ENCODE results near the gene ANKRD22. TPM values are rescaled to one million over a fixed set of nuclear protein-coding genes. Genes with fewer than 3 reads are reported as not detected.

The ANKRD22 gene
- 1 to 10 TPM in 1 of 3 donors, under 1 TPM in 1, not detected in 1; 0.59 to 1.6 TPM for total RNA-seq

DNA sequence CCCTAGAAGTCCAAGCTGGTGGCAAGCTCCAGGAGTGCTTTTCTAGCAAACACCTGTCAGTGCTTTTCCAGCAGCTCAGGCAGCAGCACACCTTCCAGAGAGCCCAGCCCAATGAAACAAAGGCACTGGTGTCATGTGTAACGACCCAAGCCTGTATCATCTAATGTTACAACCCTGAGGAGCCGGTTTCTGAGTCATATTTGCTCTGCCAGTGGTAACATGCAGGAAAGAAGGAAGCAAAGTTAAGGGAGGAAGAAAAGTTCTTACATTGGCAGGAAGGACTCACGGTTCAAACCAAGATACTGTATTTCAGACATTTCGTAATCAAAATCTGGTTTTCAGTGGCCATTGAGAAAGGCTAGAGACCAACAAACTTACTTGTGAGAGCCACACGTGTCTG is at the start of gene ANKRD22:
TSS of gene ANKRD22 (minus strand) at position 139 of the 400 bp plus-strand sequence. CDS start 237 bp downstream, outside the sequence.
- Histone ChIP-seq H3K27ac (peak within 1 kb of the TSS; percentile 50 to 53), H3K4me3 (no peak within 1 kb of the TSS), H3K36me3 (no peaks in the 10 kb centered on the region), H3K27me3 (no peaks in the 10 kb centered on the region), H3K9me3 (no peaks in the 10 kb centered on the region), H3K4me1 (no peaks in the 10 kb centered on the region)
- DNase-seq (ENCODE audit: low spot score in 2 of 2): peak; percentile 56 to 69
- intact Hi-C loops (cut with DNase I; ENCODE audit: low total_unique reads): no loop called here
- TF ChIP-seq, protein P1, sequence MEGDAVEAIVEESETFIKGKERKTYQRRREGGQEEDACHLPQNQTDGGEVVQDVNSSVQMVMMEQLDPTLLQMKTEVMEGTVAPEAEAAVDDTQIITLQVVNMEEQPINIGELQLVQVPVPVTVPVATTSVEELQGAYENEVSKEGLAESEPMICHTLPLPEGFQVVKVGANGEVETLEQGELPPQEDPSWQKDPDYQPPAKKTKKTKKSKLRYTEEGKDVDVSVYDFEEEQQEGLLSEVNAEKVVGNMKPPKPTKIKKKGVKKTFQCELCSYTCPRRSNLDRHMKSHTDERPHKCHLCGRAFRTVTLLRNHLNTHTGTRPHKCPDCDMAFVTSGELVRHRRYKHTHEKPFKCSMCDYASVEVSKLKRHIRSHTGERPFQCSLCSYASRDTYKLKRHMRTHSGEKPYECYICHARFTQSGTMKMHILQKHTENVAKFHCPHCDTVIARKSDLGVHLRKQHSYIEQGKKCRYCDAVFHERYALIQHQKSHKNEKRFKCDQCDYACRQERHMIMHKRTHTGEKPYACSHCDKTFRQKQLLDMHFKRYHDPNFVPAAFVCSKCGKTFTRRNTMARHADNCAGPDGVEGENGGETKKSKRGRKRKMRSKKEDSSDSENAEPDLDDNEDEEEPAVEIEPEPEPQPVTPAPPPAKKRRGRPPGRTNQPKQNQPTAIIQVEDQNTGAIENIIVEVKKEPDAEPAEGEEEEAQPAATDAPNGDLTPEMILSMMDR (IDR thresholded peaks at IDR 0.05): no peak
- no peak for TF ChIP-seq POLR2A (IDR thresholded peaks at IDR 0.05)
- TF ChIP-seq POLR2AphosphoS5 (IDR thresholded peaks at IDR 0.05): peak in 1 of 3 donors; percentile 38

DNA sequence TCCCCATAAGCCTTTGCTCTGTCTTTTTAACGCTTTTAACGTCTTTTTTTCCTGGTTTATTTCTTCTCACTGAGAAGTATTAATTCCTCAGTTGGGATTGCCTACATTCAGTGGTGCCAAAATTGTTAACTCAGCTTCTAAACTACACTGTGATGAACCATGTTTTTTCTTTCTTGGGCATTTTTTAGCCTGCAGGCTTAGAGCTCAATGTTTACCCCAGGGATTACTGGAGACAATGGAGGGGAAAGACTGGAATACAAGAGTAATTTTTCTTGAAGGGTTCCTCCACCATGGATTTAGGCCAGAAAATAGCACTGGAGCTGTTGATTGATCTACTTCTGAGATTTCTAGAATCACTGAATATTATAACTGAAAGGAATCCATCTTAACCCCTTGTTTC is 48.2 kb upstream of the ANKRD22 start:
- no peak overlapping the region for H3K4me3 ChIP-seq
- no peak overlapping the region for H3K27ac ChIP-seq
- TF ChIP-seq POLR2A (IDR thresholded peaks at IDR 0.05) (no peak), POLR2AphosphoS5 (IDR thresholded peaks at IDR 0.05) (no peak)
- TF ChIP-seq, protein P1 (IDR thresholded peaks at IDR 0.05): no peak
- no peak for DNase-seq (ENCODE audit: low spot score in 2 of 2)
- intact Hi-C loops (cut with DNase I; ENCODE audit: low total_unique reads): no loop called here
- no peaks in the 10 kb centered on the region for H3K9me3 ChIP-seq
- no peaks in the 10 kb centered on the region for H3K4me1 ChIP-seq
- H3K36me3 ChIP-seq: no peaks in the 10 kb centered on the region
- H3K27me3 ChIP-seq: no peaks in the 10 kb centered on the region

DNA sequence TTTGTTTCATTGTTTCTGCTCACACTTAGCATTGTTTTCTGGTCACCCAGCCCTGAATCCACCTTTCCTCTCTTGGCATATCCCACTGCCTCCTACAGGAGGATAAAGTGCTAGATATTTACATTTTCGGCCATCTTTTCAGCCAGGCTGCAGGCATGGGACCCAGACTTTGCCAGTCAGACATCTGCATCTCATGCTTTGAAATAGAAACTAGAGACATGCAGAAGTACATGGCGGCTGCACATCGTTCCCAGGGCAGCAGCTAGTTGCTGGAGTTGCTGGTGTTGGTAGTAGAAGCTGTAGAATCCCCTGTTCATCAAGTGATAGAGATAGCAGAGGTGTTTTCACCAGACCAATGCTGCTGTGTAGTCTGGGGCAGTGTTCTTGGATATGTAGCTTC is 47.1 kb upstream of the ANKRD22 start:
- intact Hi-C loops (cut with DNase I; ENCODE audit: low total_unique reads): no loop called here
- no peak for DNase-seq (ENCODE audit: low spot score in 2 of 2)
- H3K27ac ChIP-seq: no peak overlapping the region

DNA sequence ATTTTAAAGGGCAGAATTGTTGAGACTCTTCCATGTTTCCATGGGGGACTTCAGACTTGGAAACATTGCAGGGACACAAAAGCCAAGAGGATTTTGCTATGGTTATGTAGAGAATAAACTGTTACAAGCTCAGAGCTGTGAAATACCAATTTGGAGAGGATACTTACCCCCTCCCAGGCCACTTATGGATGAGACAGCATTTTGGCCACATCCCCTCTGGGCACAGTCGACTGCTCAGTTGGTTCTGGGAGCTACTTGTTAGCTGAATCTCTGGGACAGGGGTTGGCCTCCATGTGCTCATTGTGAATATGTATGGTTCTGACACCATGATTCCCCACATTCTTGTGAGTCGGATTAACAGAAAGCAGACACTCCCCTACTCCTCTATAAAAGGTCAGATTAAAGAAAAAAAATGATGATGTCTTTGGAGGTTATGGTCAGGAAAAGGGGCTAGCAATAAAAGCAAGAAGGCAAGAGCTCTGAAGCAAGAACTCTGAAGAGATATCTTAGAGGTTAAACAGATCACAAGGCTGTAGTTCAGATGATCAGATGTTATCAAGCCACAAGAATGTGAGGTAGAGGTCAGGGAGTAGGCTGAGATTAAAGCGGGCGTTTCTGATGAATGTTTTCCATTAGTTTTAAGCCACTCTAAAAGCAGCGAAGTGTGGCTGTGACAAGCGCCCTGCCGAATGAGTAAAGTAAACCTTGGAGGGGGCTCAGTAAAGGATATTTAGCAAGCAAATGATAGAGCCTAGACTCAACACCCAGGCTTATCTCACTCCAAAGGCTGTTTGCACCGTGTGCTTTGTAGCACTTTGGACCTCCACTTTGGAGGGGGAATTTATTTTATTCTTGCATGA is 45.6 kb upstream of the ANKRD22 start:
- Histone ChIP-seq H3K36me3 (no peaks in the 10 kb centered on the region), H3K27ac (peak overlapping the region; percentile 20 to 70), H3K4me1 (no peaks in the 10 kb centered on the region), H3K27me3 (no peaks in the 10 kb centered on the region), H3K4me3 (no peak overlapping the region), H3K9me3 (no peaks in the 10 kb centered on the region)
- no peak for TF ChIP-seq POLR2AphosphoS5 (IDR thresholded peaks at IDR 0.05)
- TF ChIP-seq, protein P1 (IDR thresholded peaks at IDR 0.05): no peak
- TF ChIP-seq POLR2A (IDR thresholded peaks at IDR 0.05): no peak
- intact Hi-C loops (cut with DNase I; ENCODE audit: low total_unique reads): no loop called here
- no peak for DNase-seq (ENCODE audit: low spot score in 2 of 2)

More for the DNA sequence above, 47.1 kb upstream of the ANKRD22 start:
- no peaks in the 10 kb centered on the region for H3K9me3 ChIP-seq
- H3K4me3 ChIP-seq: no peak overlapping the region
- H3K27me3 ChIP-seq: no peaks in the 10 kb centered on the region
- TF ChIP-seq, protein P1 (IDR thresholded peaks at IDR 0.05): no peak
- TF ChIP-seq POLR2AphosphoS5 (IDR thresholded peaks at IDR 0.05): no peak
- no peak for TF ChIP-seq POLR2A (IDR thresholded peaks at IDR 0.05)
- H3K36me3 ChIP-seq: no peaks in the 10 kb centered on the region
- H3K4me1 ChIP-seq: no peaks in the 10 kb centered on the region

DNA sequence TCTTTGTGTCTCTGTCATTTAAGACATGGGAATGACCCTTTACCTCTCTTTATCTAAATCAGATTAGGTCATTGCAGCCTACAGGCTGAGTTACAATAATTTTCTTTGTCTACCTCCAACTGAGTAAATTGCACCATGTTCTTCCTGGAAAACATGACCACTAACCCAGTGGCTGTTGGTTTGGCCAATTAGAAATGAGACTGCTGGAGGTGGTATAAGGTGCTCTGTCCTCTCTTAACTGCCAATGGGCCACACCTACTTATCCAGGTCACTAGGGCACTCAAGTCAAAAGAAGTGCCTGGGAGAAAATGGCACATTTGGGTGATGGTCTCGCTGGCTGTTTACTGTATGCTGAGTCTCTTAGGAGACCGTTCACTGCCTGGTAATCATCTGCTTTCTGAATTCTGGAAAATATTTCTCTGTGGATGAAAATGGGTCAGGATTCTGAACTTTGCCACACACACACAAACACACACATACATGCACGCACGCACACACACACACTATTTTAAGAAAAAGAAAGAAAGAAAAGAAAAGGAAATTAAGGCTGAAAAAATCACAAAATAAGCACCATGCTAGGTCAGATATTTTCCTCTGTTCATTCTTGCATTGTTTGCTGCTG is 44.8 kb upstream of the ANKRD22 start:
- peak overlapping the region; percentile 20 to 74 for H3K27ac ChIP-seq
- intact Hi-C loops (cut with DNase I; ENCODE audit: low total_unique reads): no loop called here
- H3K4me1 ChIP-seq: no peaks in the 10 kb centered on the region
- TF ChIP-seq, protein P1 (IDR thresholded peaks at IDR 0.05): no peak
- no peak for TF ChIP-seq POLR2AphosphoS5 (IDR thresholded peaks at IDR 0.05)
- TF ChIP-seq POLR2A (IDR thresholded peaks at IDR 0.05): no peak
- no peaks in the 10 kb centered on the region for H3K9me3 ChIP-seq
- no peak overlapping the region for H3K4me3 ChIP-seq
- H3K36me3 ChIP-seq: no peaks in the 10 kb centered on the region
- no peak for DNase-seq (ENCODE audit: low spot score in 2 of 2)
- H3K27me3 ChIP-seq: no peaks in the 10 kb centered on the region

All from breast epithelium (tissue), 4 donors.